Uterus (tissue), 2 donors: Measurements from ENCODE around the gene GLIS2.

Source experiments
- POLR2A ChIP-seq, 2 donors: fragments of 450-650 bp; IDR thresholded peaks; one replicate each; pipeline ENCODE4 v1.6.1; 2016; ENCODE audit warnings: antibody characterized with exemption in 2 of 2, mild to moderate bottlenecking in 1 of 2, moderate library complexity in 1 of 2
- TF ChIP-seq, protein P1 (sequence below), 4 experiments: fragments of 200-600 bp in 2 of 4; fragments of 450-650 bp in 2 of 4; sonication (generic) in 2 of 4; IDR thresholded peaks; one replicate each; pipeline ENCODE4 v1.5.1; 2016 to 2019; ENCODE audit warnings: antibody characterized with exemption in 4 of 4, mild to moderate bottlenecking in 2 of 4, moderate library complexity in 1 of 4

DNA sequence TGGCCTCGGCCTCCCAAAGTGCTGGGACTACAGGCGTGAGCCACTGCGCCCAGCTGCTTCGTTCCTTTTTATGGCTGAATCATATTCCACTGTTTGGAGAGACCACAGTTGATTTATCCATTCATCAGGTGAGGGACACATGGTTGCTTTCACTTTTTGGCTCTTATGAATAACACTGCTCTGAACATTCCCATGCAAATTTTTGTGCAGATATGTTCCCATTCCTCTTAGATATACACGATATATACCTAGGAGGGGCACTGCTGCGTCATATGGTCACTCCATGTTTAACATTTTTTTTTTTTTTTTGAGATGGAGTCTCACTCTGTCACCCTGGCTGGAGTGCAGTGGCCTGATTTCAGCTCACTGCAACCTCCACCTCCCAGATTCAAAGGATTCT, 13.9 kb upstream of the GLIS2 start:
- no peak for TF ChIP-seq POLR2A (IDR thresholded peaks at IDR 0.05)
- TF ChIP-seq, protein P1, sequence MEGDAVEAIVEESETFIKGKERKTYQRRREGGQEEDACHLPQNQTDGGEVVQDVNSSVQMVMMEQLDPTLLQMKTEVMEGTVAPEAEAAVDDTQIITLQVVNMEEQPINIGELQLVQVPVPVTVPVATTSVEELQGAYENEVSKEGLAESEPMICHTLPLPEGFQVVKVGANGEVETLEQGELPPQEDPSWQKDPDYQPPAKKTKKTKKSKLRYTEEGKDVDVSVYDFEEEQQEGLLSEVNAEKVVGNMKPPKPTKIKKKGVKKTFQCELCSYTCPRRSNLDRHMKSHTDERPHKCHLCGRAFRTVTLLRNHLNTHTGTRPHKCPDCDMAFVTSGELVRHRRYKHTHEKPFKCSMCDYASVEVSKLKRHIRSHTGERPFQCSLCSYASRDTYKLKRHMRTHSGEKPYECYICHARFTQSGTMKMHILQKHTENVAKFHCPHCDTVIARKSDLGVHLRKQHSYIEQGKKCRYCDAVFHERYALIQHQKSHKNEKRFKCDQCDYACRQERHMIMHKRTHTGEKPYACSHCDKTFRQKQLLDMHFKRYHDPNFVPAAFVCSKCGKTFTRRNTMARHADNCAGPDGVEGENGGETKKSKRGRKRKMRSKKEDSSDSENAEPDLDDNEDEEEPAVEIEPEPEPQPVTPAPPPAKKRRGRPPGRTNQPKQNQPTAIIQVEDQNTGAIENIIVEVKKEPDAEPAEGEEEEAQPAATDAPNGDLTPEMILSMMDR (IDR thresholded peaks at IDR 0.05): no peak
